ENCODE measurements around the gene SCRT2. TPM values are rescaled to one million over a fixed set of nuclear protein-coding genes. Genes with fewer than 3 reads are reported as not detected.
A peak's percentile ranks its signal among the peaks of the same experiment; 100 is the strongest.
"Not testable (repeated sequence)": the region's sequence is repeated elsewhere in the genome, so short reads cannot be mapped to it uniquely, and the experiment has no call there.

Gene SCRT2
- total RNA-seq (2021; ENCODE audit: unreplicated experiment) (not detected), Bru-seq, nascent RNA (not detected), BruChase-seq, experiment 1, labeled RNA remaining after a 2-hour chase (not detected), BruChase-seq, experiment 2, labeled RNA remaining after a 6-hour chase (not detected)
- polyA plus RNA-seq (2012; ENCODE audit: insufficient read length), result not detected
- long read RNA-seq, result 0 reads

GRCh38 chr20:675453-676314, at the start of gene SCRT2:
TSS of gene SCRT2 (minus strand) at chr20:675802. CDS start at chr20:675601, 201 bp downstream.
- Histone ChIP-seq H3K27me3 (ENCODE audit: control insufficient read depth, insufficient read depth, low read length) (peaks cover 27% of the 10 kb centered on the region; the same call in 1 of the 2 replicates), H3K27ac (ENCODE audit: low read length) (no peak within 1 kb of the TSS), H3K4me1 (ENCODE audit: control insufficient read depth, insufficient read depth, low read length) (peaks cover 5% of the 10 kb centered on the region), H3K9me3 (ENCODE audit: control insufficient read depth, insufficient read depth, low read depth, low read length) (no peaks in the 10 kb centered on the region), H3K36me3 (ENCODE audit: control insufficient read depth, insufficient read depth, low read length) (no peaks in the 10 kb centered on the region), H3K4me3 (ENCODE audit: low read depth in 2 of 2, low read length in 2 of 2) (peak within 1 kb of the TSS; percentile 14 to 21; a peak in 3 of 4 replicates)
- intact Hi-C loops (cut with micrococcal nuclease; ENCODE audit: unreplicated experiment) (no loop called here), in situ Hi-C loops (cut with HindIII; ENCODE audit: low pct_unique_long_range_greater_than_20kb, low sequenced_read_pairs) (no loop called here)
- no peak for DNase-seq (ENCODE audit: low read depth, low spot score)
- TF ChIP-seq, protein P1, sequence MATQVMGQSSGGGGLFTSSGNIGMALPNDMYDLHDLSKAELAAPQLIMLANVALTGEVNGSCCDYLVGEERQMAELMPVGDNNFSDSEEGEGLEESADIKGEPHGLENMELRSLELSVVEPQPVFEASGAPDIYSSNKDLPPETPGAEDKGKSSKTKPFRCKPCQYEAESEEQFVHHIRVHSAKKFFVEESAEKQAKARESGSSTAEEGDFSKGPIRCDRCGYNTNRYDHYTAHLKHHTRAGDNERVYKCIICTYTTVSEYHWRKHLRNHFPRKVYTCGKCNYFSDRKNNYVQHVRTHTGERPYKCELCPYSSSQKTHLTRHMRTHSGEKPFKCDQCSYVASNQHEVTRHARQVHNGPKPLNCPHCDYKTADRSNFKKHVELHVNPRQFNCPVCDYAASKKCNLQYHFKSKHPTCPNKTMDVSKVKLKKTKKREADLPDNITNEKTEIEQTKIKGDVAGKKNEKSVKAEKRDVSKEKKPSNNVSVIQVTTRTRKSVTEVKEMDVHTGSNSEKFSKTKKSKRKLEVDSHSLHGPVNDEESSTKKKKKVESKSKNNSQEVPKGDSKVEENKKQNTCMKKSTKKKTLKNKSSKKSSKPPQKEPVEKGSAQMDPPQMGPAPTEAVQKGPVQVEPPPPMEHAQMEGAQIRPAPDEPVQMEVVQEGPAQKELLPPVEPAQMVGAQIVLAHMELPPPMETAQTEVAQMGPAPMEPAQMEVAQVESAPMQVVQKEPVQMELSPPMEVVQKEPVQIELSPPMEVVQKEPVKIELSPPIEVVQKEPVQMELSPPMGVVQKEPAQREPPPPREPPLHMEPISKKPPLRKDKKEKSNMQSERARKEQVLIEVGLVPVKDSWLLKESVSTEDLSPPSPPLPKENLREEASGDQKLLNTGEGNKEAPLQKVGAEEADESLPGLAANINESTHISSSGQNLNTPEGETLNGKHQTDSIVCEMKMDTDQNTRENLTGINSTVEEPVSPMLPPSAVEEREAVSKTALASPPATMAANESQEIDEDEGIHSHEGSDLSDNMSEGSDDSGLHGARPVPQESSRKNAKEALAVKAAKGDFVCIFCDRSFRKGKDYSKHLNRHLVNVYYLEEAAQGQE (IDR thresholded peaks at IDR 0.05; ENCODE audit: insufficient read depth in 1 of 2, low read depth in 2 of 2, low read length in 1 of 2), result peak; percentile 88 to 95
- TF ChIP-seq, protein P2, sequence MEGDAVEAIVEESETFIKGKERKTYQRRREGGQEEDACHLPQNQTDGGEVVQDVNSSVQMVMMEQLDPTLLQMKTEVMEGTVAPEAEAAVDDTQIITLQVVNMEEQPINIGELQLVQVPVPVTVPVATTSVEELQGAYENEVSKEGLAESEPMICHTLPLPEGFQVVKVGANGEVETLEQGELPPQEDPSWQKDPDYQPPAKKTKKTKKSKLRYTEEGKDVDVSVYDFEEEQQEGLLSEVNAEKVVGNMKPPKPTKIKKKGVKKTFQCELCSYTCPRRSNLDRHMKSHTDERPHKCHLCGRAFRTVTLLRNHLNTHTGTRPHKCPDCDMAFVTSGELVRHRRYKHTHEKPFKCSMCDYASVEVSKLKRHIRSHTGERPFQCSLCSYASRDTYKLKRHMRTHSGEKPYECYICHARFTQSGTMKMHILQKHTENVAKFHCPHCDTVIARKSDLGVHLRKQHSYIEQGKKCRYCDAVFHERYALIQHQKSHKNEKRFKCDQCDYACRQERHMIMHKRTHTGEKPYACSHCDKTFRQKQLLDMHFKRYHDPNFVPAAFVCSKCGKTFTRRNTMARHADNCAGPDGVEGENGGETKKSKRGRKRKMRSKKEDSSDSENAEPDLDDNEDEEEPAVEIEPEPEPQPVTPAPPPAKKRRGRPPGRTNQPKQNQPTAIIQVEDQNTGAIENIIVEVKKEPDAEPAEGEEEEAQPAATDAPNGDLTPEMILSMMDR (IDR thresholded peaks at IDR 0.05), result no peak
- peak; percentile 56; the same call in 1 of the 2 replicates for TF ChIP-seq SIN3A (IDR thresholded peaks at IDR 0.05; ENCODE audit: borderline replicate concordance, insufficient read depth, low read depth, low read length)
- no peak for TF ChIP-seq POLR2AphosphoS5 (IDR thresholded peaks at IDR 0.05; ENCODE audit: low read depth, low read length)
- peak; percentile 46; the same call in 1 of the 2 replicates for TF ChIP-seq TCF7L2 (IDR thresholded peaks at IDR 0.05; ENCODE audit: low read depth, low read length)
- BruUV-seq (replicated peaks), result no TSS peak
- ATAC-seq, result peak; percentile 73
- ChIA-PET CTCF (no interaction called here), POLR2A (no interaction called here)

DNA sequence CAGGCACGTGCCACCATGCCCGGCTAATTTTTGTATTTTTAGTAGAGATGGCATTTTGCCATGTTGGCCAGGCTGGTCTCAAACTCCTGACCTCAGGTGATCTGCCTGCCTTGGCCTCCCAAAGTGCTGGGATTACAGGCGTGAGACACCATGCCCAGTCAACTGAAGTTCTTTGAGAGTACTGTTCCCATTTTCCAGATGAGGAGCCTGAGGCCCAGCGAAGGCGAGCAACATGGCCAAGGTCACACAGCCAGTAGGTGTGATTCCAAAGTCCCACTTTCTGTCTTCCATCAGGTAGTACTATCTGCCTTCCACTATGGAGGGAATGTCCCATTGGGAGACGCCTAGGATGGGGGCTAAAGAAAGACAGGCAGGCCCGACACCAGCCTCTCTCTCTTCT, 49.2 kb upstream of the SCRT2 start:
- H3K27me3 ChIP-seq (ENCODE audit: control insufficient read depth, insufficient read depth, low read length); CTCF ChIA-PET; H3K27ac ChIP-seq (ENCODE audit: low read length): not testable (repeated sequence)

DNA sequence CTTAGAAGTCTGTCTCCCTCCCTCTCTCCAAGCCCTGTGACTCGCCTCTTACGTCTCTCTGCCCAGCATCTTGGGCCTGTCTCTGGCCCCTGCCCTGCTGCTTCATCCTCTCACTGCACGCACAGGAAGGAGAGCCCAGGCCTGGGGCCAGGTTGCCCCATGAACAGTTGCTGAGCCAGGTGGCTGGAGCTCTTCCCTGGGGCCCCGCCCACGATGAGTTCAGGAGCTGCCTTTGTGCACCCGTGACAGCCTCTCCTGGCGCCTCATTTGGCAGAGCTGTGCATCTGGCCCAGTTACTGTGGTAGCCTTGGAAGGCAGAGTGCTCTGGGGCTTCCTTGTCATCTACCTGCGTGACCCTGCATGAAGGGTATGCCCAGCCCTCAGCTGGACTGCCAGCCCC, 48.2 kb upstream of the SCRT2 start:
- CTCF ChIA-PET, result no interaction called here
- Histone ChIP-seq H3K27ac (ENCODE audit: low read length) (no peak overlapping the region), H3K36me3 (ENCODE audit: control insufficient read depth, insufficient read depth, low read length) (no peaks in the 10 kb centered on the region), H3K27me3 (ENCODE audit: control insufficient read depth, insufficient read depth, low read length) (peaks cover 3% of the 10 kb centered on the region), H3K4me3 (ENCODE audit: low read depth in 2 of 2, low read length in 2 of 2) (no peak overlapping the region), H3K9me3 (ENCODE audit: control insufficient read depth, insufficient read depth, low read depth, low read length) (no peaks in the 10 kb centered on the region), H3K4me1 (ENCODE audit: control insufficient read depth, insufficient read depth, low read length) (no peaks in the 10 kb centered on the region)
- in situ Hi-C loops (cut with HindIII; ENCODE audit: low pct_unique_long_range_greater_than_20kb, low sequenced_read_pairs), result no loop called here
- no TSS peak for BruUV-seq (replicated peaks)
- intact Hi-C loops (cut with micrococcal nuclease; ENCODE audit: unreplicated experiment), result no loop called here
- DNase-seq (ENCODE audit: low read depth, low spot score), result no peak
- POLR2A ChIA-PET, result no interaction called here
- TF ChIP-seq SIN3A (IDR thresholded peaks at IDR 0.05; ENCODE audit: borderline replicate concordance, insufficient read depth, low read depth, low read length) (no peak), POLR2AphosphoS5 (IDR thresholded peaks at IDR 0.05; ENCODE audit: low read depth, low read length) (no peak), TCF7L2 (IDR thresholded peaks at IDR 0.05; ENCODE audit: low read depth, low read length) (no peak)
- TF ChIP-seq, protein P2 (IDR thresholded peaks at IDR 0.05), result no peak
- TF ChIP-seq, protein P1 (IDR thresholded peaks at IDR 0.05; ENCODE audit: insufficient read depth in 1 of 2, low read depth in 2 of 2, low read length in 1 of 2), result no peak
- ATAC-seq, result no peak

More for the DNA sequence above, 49.2 kb upstream of the SCRT2 start:
- H3K36me3 ChIP-seq (ENCODE audit: control insufficient read depth, insufficient read depth, low read length); H3K9me3 ChIP-seq (ENCODE audit: control insufficient read depth, insufficient read depth, low read depth, low read length); ATAC-seq; H3K4me3 ChIP-seq (ENCODE audit: low read depth in 2 of 2, low read length in 2 of 2); intact Hi-C loops (cut with micrococcal nuclease; ENCODE audit: unreplicated experiment); H3K4me1 ChIP-seq (ENCODE audit: control insufficient read depth, insufficient read depth, low read length); POLR2A ChIA-PET; DNase-seq (ENCODE audit: low read depth, low spot score); in situ Hi-C loops (cut with HindIII; ENCODE audit: low pct_unique_long_range_greater_than_20kb, low sequenced_read_pairs); BruUV-seq (replicated peaks): not testable (repeated sequence)

All from Panc1 (cell line).